ENCODE data around the gene TUBD1. TPM values are rescaled to one million over a fixed set of nuclear protein-coding genes. Genes with fewer than 3 reads are reported as not detected.
"Not testable (repeated sequence)": the region's sequence is repeated elsewhere in the genome, so short reads cannot be mapped to it uniquely, and the experiment has no call there.

TUBD1 gene
- polyA plus RNA-seq, 1 donor (not counting 4 experiments of a cell fraction or from before 2014, with no cell fraction given): 7.6 TPM

- H4K20me1 ChIP-seq (ENCODE audit: control insufficient read depth, extremely low read depth, insufficient read depth, low read length): peaks cover 15% of the 10 kb centered on the region
- peaks cover 34% of the 10 kb centered on the region for H3K79me2 ChIP-seq (ENCODE audit: control insufficient read depth, insufficient read depth, low read length)
Observed at GRCh38 chr17:59841091-59841881, 51.5 kb downstream of the TUBD1 start.

GRCh38 chr17:59840329-59841090 lies 52.2 kb downstream of the TUBD1 start:
- Histone ChIP-seq H3K4me2 (ENCODE audit: control insufficient read depth, extremely low read depth, insufficient read depth, low read depth, low read length) (peak overlapping the region; percentile 87), H4K20me1 (ENCODE audit: control insufficient read depth, extremely low read depth, insufficient read depth, low read length) (peaks cover 15% of the 10 kb centered on the region), H3K79me2 (ENCODE audit: control insufficient read depth, insufficient read depth, low read length) (peaks cover 34% of the 10 kb centered on the region), H3K4me1 (ENCODE audit: control insufficient read depth, extremely low read depth, insufficient read depth, low read length) (peaks cover 22% of the 10 kb centered on the region), H3K9me1 (ENCODE audit: control insufficient read depth, extremely low read depth, insufficient read depth, low read length) (no peaks in the 10 kb centered on the region), H3K4me3 (ENCODE audit: control insufficient read depth in 2 of 3, extremely low read depth in 1 of 3, insufficient read depth in 2 of 3, low read depth in 1 of 3, low read length in 3 of 3) (peak overlapping the region; percentile 53 to 98 (median 82)), H2AFZ (ENCODE audit: control insufficient read depth, low read length) (no peak overlapping the region), H3K27ac (ENCODE audit: control insufficient read depth, insufficient read depth, low read length) (peak overlapping the region; percentile 96), H3K27me3 (ENCODE audit: control insufficient read depth, extremely low read depth, insufficient read depth, low read length) (no peaks in the 10 kb centered on the region), H3K9me3 (ENCODE audit: control insufficient read depth, low read depth, low read length) (no peaks in the 10 kb centered on the region), H3K9ac (ENCODE audit: control insufficient read depth, extremely low read depth, insufficient read depth, low read length) (peak overlapping the region; percentile 98), H3K36me3 (ENCODE audit: control insufficient read depth in 2 of 2, extremely low read depth in 1 of 2, insufficient read depth in 2 of 2, low read length in 2 of 2) (peaks cover 3 to 25% of the 10 kb centered on the region in 2 experiments)
- FAIRE-seq: no peak
- dilution Hi-C loops (cut with MboI; ENCODE audit: extremely low pct_ligation_motif_present, low sequenced_read_pairs): no loop called here
- TF ChIP-seq CTCF (optimal IDR thresholded peaks at IDR 0.05 in 1 of 3, IDR thresholded peaks at IDR 0.05 in 1 of 3, conservative IDR thresholded peaks at IDR 0.05 in 1 of 3; ENCODE audit: extremely low read depth in 1 of 3, insufficient read depth in 2 of 3, low read length in 3 of 3): no peak
- TF ChIP-seq EZH2 (IDR thresholded peaks at IDR 0.05; ENCODE audit: low read length): no peak
- DNase-seq (ENCODE audit: low read depth, low spot score): no peak

More at GRCh38 chr17:59841091-59841881, 51.5 kb downstream of the TUBD1 start:
- FAIRE-seq; H3K27me3 ChIP-seq (ENCODE audit: control insufficient read depth, extremely low read depth, insufficient read depth, low read length); DNase-seq (ENCODE audit: low read depth, low spot score); H3K9me1 ChIP-seq (ENCODE audit: control insufficient read depth, extremely low read depth, insufficient read depth, low read length); H3K9me3 ChIP-seq (ENCODE audit: control insufficient read depth, low read depth, low read length); H2AFZ ChIP-seq (ENCODE audit: control insufficient read depth, low read length); dilution Hi-C loops (cut with MboI; ENCODE audit: extremely low pct_ligation_motif_present, low sequenced_read_pairs): not testable (repeated sequence)
- Histone ChIP-seq H3K9ac (ENCODE audit: control insufficient read depth, extremely low read depth, insufficient read depth, low read length) (peak overlapping the region; percentile 98), H3K27ac (ENCODE audit: control insufficient read depth, insufficient read depth, low read length) (peak overlapping the region; percentile 96), H3K4me3 (ENCODE audit: control insufficient read depth in 2 of 3, extremely low read depth in 1 of 3, insufficient read depth in 2 of 3, low read depth in 1 of 3, low read length in 3 of 3) (peak overlapping the region; percentile 53 to 98 (median 82)), H3K4me2 (ENCODE audit: control insufficient read depth, extremely low read depth, insufficient read depth, low read depth, low read length) (peak overlapping the region; percentile 87), H3K36me3 (ENCODE audit: control insufficient read depth in 2 of 2, extremely low read depth in 1 of 2, insufficient read depth in 2 of 2, low read length in 2 of 2) (peaks cover 3 to 25% of the 10 kb centered on the region in 2 experiments), H3K4me1 (ENCODE audit: control insufficient read depth, extremely low read depth, insufficient read depth, low read length) (peaks cover 24% of the 10 kb centered on the region)

Data from keratinocyte (primary cell).